SK-N-SH (cell line): ENCODE data around the gene PTH2.

Experiments
- CTCF ChIP-seq: fragments of 200-600 bp; sonication (generic); IDR thresholded peaks from 2 replicates; pipeline ENCODE4 v1.6.1; 2017; ENCODE audit warnings: antibody characterized with exemption, mild to moderate bottlenecking, moderate library complexity
- EP300 ChIP-seq, 2 experiments: IDR thresholded peaks; 2 replicates each; pipeline versions ENCODE4 v1.4.0 to v1.6.1; 2012; ENCODE audit warnings: borderline replicate concordance in 1 of 2, low read depth in 1 of 2, low read length in 1 of 2
- EZH2phosphoT487 ChIP-seq: fragments of 200-600 bp; sonication (generic); IDR thresholded peaks from 2 replicates; pipeline ENCODE4 v1.6.1; 2017; ENCODE audit warnings: low read depth, mixed run types, mild to moderate bottlenecking, antibody characterized with exemption, moderate library complexity, borderline replicate concordance
- MEF2A ChIP-seq: IDR thresholded peaks from 2 replicates; pipeline ENCODE4 v1.4.0; 2012; ENCODE audit warnings: low read depth, borderline replicate concordance
- POLR2AphosphoS5 ChIP-seq: IDR thresholded peaks from 2 replicates; pipeline ENCODE4 v1.6.1; 2012; ENCODE audit warnings: low read depth, low read length
- SMC3 ChIP-seq: IDR thresholded peaks from 2 replicates; pipeline ENCODE4 v1.6.1; 2012; ENCODE audit warnings: low read depth, low read length, improper control_type of control experiment
- TAF1 ChIP-seq: IDR thresholded peaks from 2 replicates; pipeline ENCODE4 v1.6.1; 2012; ENCODE audit warnings: low read depth, mild to moderate bottlenecking, low read length, moderate library complexity, borderline replicate concordance
- TF ChIP-seq, protein P1 (sequence below): IDR thresholded peaks from 2 replicates; pipeline ENCODE4 v1.6.1; 2012; ENCODE audit warnings: mild to moderate bottlenecking, low read depth, low read length, moderate library complexity

- TF ChIP-seq, protein P1, sequence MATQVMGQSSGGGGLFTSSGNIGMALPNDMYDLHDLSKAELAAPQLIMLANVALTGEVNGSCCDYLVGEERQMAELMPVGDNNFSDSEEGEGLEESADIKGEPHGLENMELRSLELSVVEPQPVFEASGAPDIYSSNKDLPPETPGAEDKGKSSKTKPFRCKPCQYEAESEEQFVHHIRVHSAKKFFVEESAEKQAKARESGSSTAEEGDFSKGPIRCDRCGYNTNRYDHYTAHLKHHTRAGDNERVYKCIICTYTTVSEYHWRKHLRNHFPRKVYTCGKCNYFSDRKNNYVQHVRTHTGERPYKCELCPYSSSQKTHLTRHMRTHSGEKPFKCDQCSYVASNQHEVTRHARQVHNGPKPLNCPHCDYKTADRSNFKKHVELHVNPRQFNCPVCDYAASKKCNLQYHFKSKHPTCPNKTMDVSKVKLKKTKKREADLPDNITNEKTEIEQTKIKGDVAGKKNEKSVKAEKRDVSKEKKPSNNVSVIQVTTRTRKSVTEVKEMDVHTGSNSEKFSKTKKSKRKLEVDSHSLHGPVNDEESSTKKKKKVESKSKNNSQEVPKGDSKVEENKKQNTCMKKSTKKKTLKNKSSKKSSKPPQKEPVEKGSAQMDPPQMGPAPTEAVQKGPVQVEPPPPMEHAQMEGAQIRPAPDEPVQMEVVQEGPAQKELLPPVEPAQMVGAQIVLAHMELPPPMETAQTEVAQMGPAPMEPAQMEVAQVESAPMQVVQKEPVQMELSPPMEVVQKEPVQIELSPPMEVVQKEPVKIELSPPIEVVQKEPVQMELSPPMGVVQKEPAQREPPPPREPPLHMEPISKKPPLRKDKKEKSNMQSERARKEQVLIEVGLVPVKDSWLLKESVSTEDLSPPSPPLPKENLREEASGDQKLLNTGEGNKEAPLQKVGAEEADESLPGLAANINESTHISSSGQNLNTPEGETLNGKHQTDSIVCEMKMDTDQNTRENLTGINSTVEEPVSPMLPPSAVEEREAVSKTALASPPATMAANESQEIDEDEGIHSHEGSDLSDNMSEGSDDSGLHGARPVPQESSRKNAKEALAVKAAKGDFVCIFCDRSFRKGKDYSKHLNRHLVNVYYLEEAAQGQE, result no peak
- no peak for TF ChIP-seq CTCF
- TF ChIP-seq TAF1, result no peak
- no peak for TF ChIP-seq MEF2A
- TF ChIP-seq POLR2AphosphoS5, result no peak
- TF ChIP-seq EZH2phosphoT487, result no peak
- TF ChIP-seq EP300 (IDR thresholded peaks at IDR 0.05; ENCODE audit: borderline replicate concordance in 1 of 2, low read depth in 1 of 2, low read length in 1 of 2), result no peak
- no peak for TF ChIP-seq SMC3
These were observed 40.6 kb downstream of the PTH2 start for GRCh38 chr19:49382639-49383038.
